Measurements from ENCODE around the gene TMEM61.

Gene TMEM61

DNA sequence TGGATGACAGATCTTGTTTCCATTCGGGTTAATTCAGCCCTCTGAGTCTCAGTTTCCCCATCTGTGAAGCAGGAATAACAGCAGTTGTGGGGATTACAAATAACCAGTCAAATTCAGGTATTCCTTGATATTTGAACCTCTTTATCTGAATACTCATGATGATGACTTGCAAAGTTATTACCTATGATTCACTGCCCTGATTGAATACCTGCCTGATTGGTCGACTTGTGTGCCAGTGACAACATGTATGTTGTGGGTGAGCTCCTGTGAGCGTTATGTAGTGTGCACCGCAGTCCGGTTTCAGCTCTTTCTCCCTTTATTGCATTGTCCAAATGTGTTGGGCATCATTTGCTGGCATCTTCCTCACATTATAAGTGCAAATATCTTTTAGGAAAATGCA, 9.5 kb upstream of the TMEM61 start:
- no peaks in the 10 kb centered on the region for H3K36me3 ChIP-seq (ENCODE audit: low read length)
- no peaks in the 10 kb centered on the region for H3K9me3 ChIP-seq (ENCODE audit: insufficient read depth, low read length)
- H3K79me2 ChIP-seq (ENCODE audit: insufficient read depth, low read length) = no peaks in the 10 kb centered on the region
- no peak overlapping the region for H3K4me3 ChIP-seq (ENCODE audit: insufficient read depth, low read length, poor library complexity, severe bottlenecking)
- H3K27ac ChIP-seq (ENCODE audit: low read depth, low read length) = no peak overlapping the region
- H4K20me1 ChIP-seq (ENCODE audit: low read depth, low read length) = no peaks in the 10 kb centered on the region
- TF ChIP-seq, protein P1, sequence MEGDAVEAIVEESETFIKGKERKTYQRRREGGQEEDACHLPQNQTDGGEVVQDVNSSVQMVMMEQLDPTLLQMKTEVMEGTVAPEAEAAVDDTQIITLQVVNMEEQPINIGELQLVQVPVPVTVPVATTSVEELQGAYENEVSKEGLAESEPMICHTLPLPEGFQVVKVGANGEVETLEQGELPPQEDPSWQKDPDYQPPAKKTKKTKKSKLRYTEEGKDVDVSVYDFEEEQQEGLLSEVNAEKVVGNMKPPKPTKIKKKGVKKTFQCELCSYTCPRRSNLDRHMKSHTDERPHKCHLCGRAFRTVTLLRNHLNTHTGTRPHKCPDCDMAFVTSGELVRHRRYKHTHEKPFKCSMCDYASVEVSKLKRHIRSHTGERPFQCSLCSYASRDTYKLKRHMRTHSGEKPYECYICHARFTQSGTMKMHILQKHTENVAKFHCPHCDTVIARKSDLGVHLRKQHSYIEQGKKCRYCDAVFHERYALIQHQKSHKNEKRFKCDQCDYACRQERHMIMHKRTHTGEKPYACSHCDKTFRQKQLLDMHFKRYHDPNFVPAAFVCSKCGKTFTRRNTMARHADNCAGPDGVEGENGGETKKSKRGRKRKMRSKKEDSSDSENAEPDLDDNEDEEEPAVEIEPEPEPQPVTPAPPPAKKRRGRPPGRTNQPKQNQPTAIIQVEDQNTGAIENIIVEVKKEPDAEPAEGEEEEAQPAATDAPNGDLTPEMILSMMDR (IDR thresholded peaks at IDR 0.05; ENCODE audit: insufficient read depth, low read length, poor library complexity, severe bottlenecking) = no peak
- TF ChIP-seq EZH2phosphoT487 (conservative IDR thresholded peaks at IDR 0.05; ENCODE audit: low read length) = no peak
- H2AFZ ChIP-seq (ENCODE audit: low read depth, low read length, severe bottlenecking) = no peak overlapping the region
- H3K9ac ChIP-seq (ENCODE audit: low read length) = no peak overlapping the region
- H3K4me2 ChIP-seq (ENCODE audit: low read depth, low read length, poor library complexity, severe bottlenecking) = no peak overlapping the region
- no peaks in the 10 kb centered on the region for H3F3A ChIP-seq (ENCODE audit: insufficient read depth)
- no peaks in the 10 kb centered on the region for H3K9me2 ChIP-seq (replicated peaks; ENCODE audit: insufficient read depth, low read length)
- no peaks in the 10 kb centered on the region for H3K27me3 ChIP-seq (ENCODE audit: low read length)

DNA sequence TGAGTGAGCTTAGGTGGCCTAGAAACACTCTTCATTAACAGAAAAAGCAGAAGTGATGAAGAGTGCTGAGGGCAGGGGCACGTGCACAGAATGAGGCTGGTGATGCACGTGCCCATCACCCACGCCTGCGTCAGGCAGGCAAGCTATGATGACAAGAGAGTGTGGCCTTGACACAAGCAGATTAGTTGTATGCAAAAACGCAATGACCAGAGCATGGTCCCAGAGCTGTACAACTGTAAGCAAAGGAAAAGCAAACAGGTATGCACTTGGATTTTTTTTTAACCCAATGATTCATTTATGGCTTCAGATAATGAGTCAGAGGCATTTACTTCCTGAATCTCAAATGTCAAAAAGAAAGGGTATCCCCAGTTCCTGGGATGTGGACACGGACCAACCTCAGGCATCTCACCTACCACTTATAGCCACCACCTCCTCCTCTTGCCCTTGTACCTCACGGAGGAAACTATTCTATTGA, 9.1 kb upstream of the TMEM61 start:
- H3K27ac ChIP-seq (ENCODE audit: low read depth, low read length) = no peak overlapping the region
- TF ChIP-seq EZH2phosphoT487 (conservative IDR thresholded peaks at IDR 0.05; ENCODE audit: low read length) = no peak
- TF ChIP-seq, protein P1 (IDR thresholded peaks at IDR 0.05; ENCODE audit: insufficient read depth, low read length, poor library complexity, severe bottlenecking) = no peak
- H3K9me3 ChIP-seq (ENCODE audit: insufficient read depth, low read length) = no peaks in the 10 kb centered on the region
- no peak overlapping the region for H2AFZ ChIP-seq (ENCODE audit: low read depth, low read length, severe bottlenecking)
- no peaks in the 10 kb centered on the region for H4K20me1 ChIP-seq (ENCODE audit: low read depth, low read length)
- H3K9ac ChIP-seq (ENCODE audit: low read length) = no peak overlapping the region
- no peaks in the 10 kb centered on the region for H3K9me2 ChIP-seq (replicated peaks; ENCODE audit: insufficient read depth, low read length)
- no peaks in the 10 kb centered on the region for H3K27me3 ChIP-seq (ENCODE audit: low read length)
- H3K79me2 ChIP-seq (ENCODE audit: insufficient read depth, low read length) = no peaks in the 10 kb centered on the region
- H3F3A ChIP-seq (ENCODE audit: insufficient read depth) = no peaks in the 10 kb centered on the region
- H3K36me3 ChIP-seq (ENCODE audit: low read length) = no peaks in the 10 kb centered on the region
- H3K4me2 ChIP-seq (ENCODE audit: low read depth, low read length, poor library complexity, severe bottlenecking) = no peak overlapping the region
- no peak overlapping the region for H3K4me3 ChIP-seq (ENCODE audit: insufficient read depth, low read length, poor library complexity, severe bottlenecking)

DNA sequence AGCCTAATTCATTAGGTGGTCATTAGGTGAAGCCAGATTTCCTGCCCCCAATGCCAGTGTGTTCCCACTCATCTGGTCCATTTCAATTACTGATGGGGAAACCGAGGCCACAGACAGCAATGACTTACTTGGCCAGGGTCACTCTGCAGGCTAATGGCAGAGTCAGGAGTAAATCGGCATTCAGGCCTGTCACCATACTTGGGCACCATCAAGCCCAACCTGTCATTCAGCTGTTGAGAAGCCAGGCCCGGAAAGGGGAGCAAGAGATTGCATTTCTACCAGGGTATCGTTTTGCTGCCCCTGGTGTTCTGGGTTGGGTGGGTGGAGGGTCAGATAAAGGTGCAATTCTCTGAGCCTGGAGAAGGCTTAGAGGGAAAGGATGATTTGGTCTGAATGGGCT, 8.0 kb upstream of the TMEM61 start:
- Histone ChIP-seq H3K79me2 (ENCODE audit: insufficient read depth, low read length) (no peaks in the 10 kb centered on the region), H3K36me3 (ENCODE audit: low read length) (no peaks in the 10 kb centered on the region), H3K9me2 (replicated peaks; ENCODE audit: insufficient read depth, low read length) (no peaks in the 10 kb centered on the region), H3K4me3 (ENCODE audit: insufficient read depth, low read length, poor library complexity, severe bottlenecking) (no peak overlapping the region), H3K9me3 (ENCODE audit: insufficient read depth, low read length) (no peaks in the 10 kb centered on the region), H3K9ac (ENCODE audit: low read length) (no peak overlapping the region), H3K27me3 (ENCODE audit: low read length) (no peaks in the 10 kb centered on the region), H4K20me1 (ENCODE audit: low read depth, low read length) (no peaks in the 10 kb centered on the region), H3F3A (ENCODE audit: insufficient read depth) (no peaks in the 10 kb centered on the region), H2AFZ (ENCODE audit: low read depth, low read length, severe bottlenecking) (no peak overlapping the region), H3K27ac (ENCODE audit: low read depth, low read length) (no peak overlapping the region), H3K4me2 (ENCODE audit: low read depth, low read length, poor library complexity, severe bottlenecking) (no peak overlapping the region)
- TF ChIP-seq, protein P1 (IDR thresholded peaks at IDR 0.05; ENCODE audit: insufficient read depth, low read length, poor library complexity, severe bottlenecking) = no peak
- TF ChIP-seq EZH2phosphoT487 (conservative IDR thresholded peaks at IDR 0.05; ENCODE audit: low read length) = no peak

Measured in SU-DHL-6 (cell line).